Measurements from ENCODE around the gene SH3TC1.

SH3TC1 gene

GRCh38 chr4:8181844-8182243 is 17.2 kb upstream of the SH3TC1 start:
- no peak overlapping the region for H3K27ac ChIP-seq (ENCODE audit: low read depth, low read length)
- no peak overlapping the region for H3K9ac ChIP-seq (ENCODE audit: low read depth, low read length)
- no peaks in the 10 kb centered on the region for H3K4me1 ChIP-seq (ENCODE audit: control insufficient read depth, insufficient read depth, low read length)
- H3K9me3 ChIP-seq (ENCODE audit: control insufficient read depth, insufficient read depth, low read length): no peaks in the 10 kb centered on the region
- no peaks in the 10 kb centered on the region for H3K27me3 ChIP-seq (ENCODE audit: control insufficient read depth, insufficient read depth, low read length)
- H3K4me3 ChIP-seq (ENCODE audit: low read depth, low read length): no peak overlapping the region
- H3K36me3 ChIP-seq (ENCODE audit: control insufficient read depth, insufficient read depth, low read length): no peaks in the 10 kb centered on the region

GRCh38 chr4:8182294-8182693 is 16.8 kb upstream of the SH3TC1 start:
- Histone ChIP-seq H3K4me3 (ENCODE audit: low read depth, low read length) (no peak overlapping the region), H3K27me3 (ENCODE audit: control insufficient read depth, insufficient read depth, low read length) (no peaks in the 10 kb centered on the region), H3K4me1 (ENCODE audit: control insufficient read depth, insufficient read depth, low read length) (no peaks in the 10 kb centered on the region), H3K9ac (ENCODE audit: low read depth, low read length) (no peak overlapping the region), H3K9me3 (ENCODE audit: control insufficient read depth, insufficient read depth, low read length) (no peaks in the 10 kb centered on the region), H3K27ac (ENCODE audit: low read depth, low read length) (no peak overlapping the region), H3K36me3 (ENCODE audit: control insufficient read depth, insufficient read depth, low read length) (no peaks in the 10 kb centered on the region)

GRCh38 chr4:8182858-8183725 is 16.0 kb upstream of the SH3TC1 start:
- Histone ChIP-seq H3K9me3 (ENCODE audit: control insufficient read depth, insufficient read depth, low read length) (no peaks in the 10 kb centered on the region), H3K36me3 (ENCODE audit: control insufficient read depth, insufficient read depth, low read length) (no peaks in the 10 kb centered on the region), H3K27me3 (ENCODE audit: control insufficient read depth, insufficient read depth, low read length) (no peaks in the 10 kb centered on the region), H3K27ac (ENCODE audit: low read depth, low read length) (no peak overlapping the region), H3K9ac (ENCODE audit: low read depth, low read length) (no peak overlapping the region), H3K4me3 (ENCODE audit: low read depth, low read length) (no peak overlapping the region), H3K4me1 (ENCODE audit: control insufficient read depth, insufficient read depth, low read length) (no peaks in the 10 kb centered on the region)

- Histone ChIP-seq H3K4me1 (ENCODE audit: control insufficient read depth, insufficient read depth, low read length) (no peaks in the 10 kb centered on the region), H3K9ac (ENCODE audit: low read depth, low read length) (no peak overlapping the region), H3K36me3 (ENCODE audit: control insufficient read depth, insufficient read depth, low read length) (no peaks in the 10 kb centered on the region), H3K27ac (ENCODE audit: low read depth, low read length) (no peak overlapping the region), H3K9me3 (ENCODE audit: control insufficient read depth, insufficient read depth, low read length) (no peaks in the 10 kb centered on the region), H3K4me3 (ENCODE audit: low read depth, low read length) (no peak overlapping the region), H3K27me3 (ENCODE audit: control insufficient read depth, insufficient read depth, low read length) (no peaks in the 10 kb centered on the region)
Observed at GRCh38 chr4:8184061-8184460, 15.0 kb upstream of the SH3TC1 start.

- Histone ChIP-seq H3K4me1 (ENCODE audit: control insufficient read depth, insufficient read depth, low read length) (no peaks in the 10 kb centered on the region), H3K36me3 (ENCODE audit: control insufficient read depth, insufficient read depth, low read length) (no peaks in the 10 kb centered on the region), H3K27ac (ENCODE audit: low read depth, low read length) (no peak overlapping the region), H3K9ac (ENCODE audit: low read depth, low read length) (no peak overlapping the region), H3K27me3 (ENCODE audit: control insufficient read depth, insufficient read depth, low read length) (no peaks in the 10 kb centered on the region), H3K9me3 (ENCODE audit: control insufficient read depth, insufficient read depth, low read length) (no peaks in the 10 kb centered on the region), H3K4me3 (ENCODE audit: low read depth, low read length) (no peak overlapping the region)
Observed at GRCh38 chr4:8185295-8185694, 13.8 kb upstream of the SH3TC1 start.

GRCh38 chr4:8185930-8186329 is 13.2 kb upstream of the SH3TC1 start:
- no peak overlapping the region for H3K27ac ChIP-seq (ENCODE audit: low read depth, low read length)

GRCh38 chr4:8188085-8188484 is 11.0 kb upstream of the SH3TC1 start:
- no peaks in the 10 kb centered on the region for H3K9me3 ChIP-seq (ENCODE audit: control insufficient read depth, insufficient read depth, low read length)
- no peaks in the 10 kb centered on the region for H3K36me3 ChIP-seq (ENCODE audit: control insufficient read depth, insufficient read depth, low read length)
- H3K27ac ChIP-seq (ENCODE audit: low read depth, low read length): no peak overlapping the region
- no peak overlapping the region for H3K9ac ChIP-seq (ENCODE audit: low read depth, low read length)
- no peaks in the 10 kb centered on the region for H3K4me1 ChIP-seq (ENCODE audit: control insufficient read depth, insufficient read depth, low read length)
- H3K4me3 ChIP-seq (ENCODE audit: low read depth, low read length): no peak overlapping the region
- H3K27me3 ChIP-seq (ENCODE audit: control insufficient read depth, insufficient read depth, low read length): no peaks in the 10 kb centered on the region

More at GRCh38 chr4:8185930-8186329, 13.2 kb upstream of the SH3TC1 start:
- Histone ChIP-seq H3K9ac (ENCODE audit: low read depth, low read length) (no peak overlapping the region), H3K36me3 (ENCODE audit: control insufficient read depth, insufficient read depth, low read length) (no peaks in the 10 kb centered on the region), H3K9me3 (ENCODE audit: control insufficient read depth, insufficient read depth, low read length) (no peaks in the 10 kb centered on the region), H3K27me3 (ENCODE audit: control insufficient read depth, insufficient read depth, low read length) (no peaks in the 10 kb centered on the region), H3K4me1 (ENCODE audit: control insufficient read depth, insufficient read depth, low read length) (no peaks in the 10 kb centered on the region), H3K4me3 (ENCODE audit: low read depth, low read length) (no peak overlapping the region)

GRCh38 chr4:8188743-8189550 is 10.1 kb upstream of the SH3TC1 start:
- no peaks in the 10 kb centered on the region for H3K27me3 ChIP-seq (ENCODE audit: control insufficient read depth, insufficient read depth, low read length)
- no peaks in the 10 kb centered on the region for H3K36me3 ChIP-seq (ENCODE audit: control insufficient read depth, insufficient read depth, low read length)
- H3K27ac ChIP-seq (ENCODE audit: low read depth, low read length): no peak overlapping the region
- no peaks in the 10 kb centered on the region for H3K9me3 ChIP-seq (ENCODE audit: control insufficient read depth, insufficient read depth, low read length)
- H3K4me1 ChIP-seq (ENCODE audit: control insufficient read depth, insufficient read depth, low read length): no peaks in the 10 kb centered on the region
- no peak overlapping the region for H3K4me3 ChIP-seq (ENCODE audit: low read depth, low read length)
- no peak overlapping the region for H3K9ac ChIP-seq (ENCODE audit: low read depth, low read length)

GRCh38 chr4:8189551-8190466 is 9.3 kb upstream of the SH3TC1 start:
- Histone ChIP-seq H3K9me3 (ENCODE audit: control insufficient read depth, insufficient read depth, low read length) (no peaks in the 10 kb centered on the region), H3K36me3 (ENCODE audit: control insufficient read depth, insufficient read depth, low read length) (no peaks in the 10 kb centered on the region), H3K4me3 (ENCODE audit: low read depth, low read length) (no peak overlapping the region), H3K27ac (ENCODE audit: low read depth, low read length) (no peak overlapping the region), H3K27me3 (ENCODE audit: control insufficient read depth, insufficient read depth, low read length) (no peaks in the 10 kb centered on the region), H3K4me1 (ENCODE audit: control insufficient read depth, insufficient read depth, low read length) (no peaks in the 10 kb centered on the region), H3K9ac (ENCODE audit: low read depth, low read length) (no peak overlapping the region)

- H3K4me1 ChIP-seq (ENCODE audit: control insufficient read depth, insufficient read depth, low read length): no peaks in the 10 kb centered on the region
Observed at GRCh38 chr4:8191136-8191747, 7.8 kb upstream of the SH3TC1 start.

More at GRCh38 chr4:8191136-8191747, 7.8 kb upstream of the SH3TC1 start:
- H3K27me3 ChIP-seq (ENCODE audit: control insufficient read depth, insufficient read depth, low read length): no peaks in the 10 kb centered on the region
- H3K4me3 ChIP-seq (ENCODE audit: low read depth, low read length): no peak overlapping the region
- no peaks in the 10 kb centered on the region for H3K36me3 ChIP-seq (ENCODE audit: control insufficient read depth, insufficient read depth, low read length)
- H3K27ac ChIP-seq (ENCODE audit: low read depth, low read length): no peak overlapping the region
- no peaks in the 10 kb centered on the region for H3K9me3 ChIP-seq (ENCODE audit: control insufficient read depth, insufficient read depth, low read length)
- H3K9ac ChIP-seq (ENCODE audit: low read depth, low read length): no peak overlapping the region

Measured in HUES48 (cell line).